ENCODE data around the gene GABRB1. TPM values are rescaled to one million over a fixed set of nuclear protein-coding genes. Genes with fewer than 3 reads are reported as not detected.

GABRB1 gene
- total and polyA plus RNA-seq, 12 donors = 0.22 to 0.69 (median 0.48) TPM; not detected in 8

GRCh38 chr4:47383829-47384427, 352.6 kb downstream of the GABRB1 start:
- Histone ChIP-seq H3K36me3 (replicated peaks in 1 of 2) (no peaks in the 10 kb centered on the region), H3K27ac (no peak overlapping the region), H3K9me3 (replicated peaks in 1 of 3) (no peaks in the 10 kb centered on the region), H3K4me3 (no peak overlapping the region), H3K4me1 (replicated peaks in 1 of 2) (peaks cover 0 to 5% of the 10 kb centered on the region in 2 donors), H3K27me3 (no peaks in the 10 kb centered on the region)
- TF ChIP-seq CTCF (IDR thresholded peaks at IDR 0.05) (peak; percentile 41 to 67 (median 55)), POLR2A (IDR thresholded peaks at IDR 0.05) (no peak)
- intact Hi-C loops (cut with DNase I) = loop anchor here in 1 of 2 donors (10.0 kb wide), 1 partner anchor 539 kb away; no protein-coding TSS in a partner anchor
- DNase-seq = no peak
- 2 to 5% (median 4%) methylated on average over 4 of the region's 4 CpGs for WGBS, 4 donors

DNA sequence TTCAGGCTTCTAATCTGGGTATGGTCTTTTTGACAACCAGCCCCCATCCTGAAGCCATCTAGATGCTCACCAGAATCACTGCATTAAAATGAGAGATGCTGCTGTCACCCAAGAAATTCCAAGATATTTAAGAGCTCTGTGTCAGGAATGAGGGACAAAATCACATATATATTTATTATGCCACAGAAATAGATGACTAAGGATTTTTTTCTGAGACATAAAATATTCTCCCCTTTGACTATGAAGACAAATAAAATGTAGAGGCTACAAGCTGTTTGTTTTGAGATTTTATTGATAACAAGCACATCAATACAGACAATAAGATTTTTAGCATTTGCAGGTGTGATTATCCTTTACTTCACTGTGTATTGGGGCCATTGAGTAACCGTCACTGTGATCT, 354.8 kb downstream of the GABRB1 start:
- H3K36me3 ChIP-seq (replicated peaks in 1 of 2) = no peaks in the 10 kb centered on the region
- WGBS, 4 donors = 81 to 94% (median 87%) methylated on average over 1 of the region's 1 CpG
- H3K27ac ChIP-seq = no peak overlapping the region
- peaks cover 0 to 5% of the 10 kb centered on the region in 2 donors for H3K4me1 ChIP-seq (replicated peaks in 1 of 2)
- no peak for DNase-seq
- H3K9me3 ChIP-seq (replicated peaks in 1 of 3) = no peaks in the 10 kb centered on the region
- TF ChIP-seq CTCF (IDR thresholded peaks at IDR 0.05) (no peak), POLR2A (IDR thresholded peaks at IDR 0.05) (no peak)
- no peak overlapping the region for H3K4me3 ChIP-seq
- no peaks in the 10 kb centered on the region for H3K27me3 ChIP-seq
- intact Hi-C loops (cut with DNase I) = loop anchor here in 1 of 2 donors (10.0 kb wide), 1 partner anchor 541 kb away; no protein-coding TSS in a partner anchor

DNA sequence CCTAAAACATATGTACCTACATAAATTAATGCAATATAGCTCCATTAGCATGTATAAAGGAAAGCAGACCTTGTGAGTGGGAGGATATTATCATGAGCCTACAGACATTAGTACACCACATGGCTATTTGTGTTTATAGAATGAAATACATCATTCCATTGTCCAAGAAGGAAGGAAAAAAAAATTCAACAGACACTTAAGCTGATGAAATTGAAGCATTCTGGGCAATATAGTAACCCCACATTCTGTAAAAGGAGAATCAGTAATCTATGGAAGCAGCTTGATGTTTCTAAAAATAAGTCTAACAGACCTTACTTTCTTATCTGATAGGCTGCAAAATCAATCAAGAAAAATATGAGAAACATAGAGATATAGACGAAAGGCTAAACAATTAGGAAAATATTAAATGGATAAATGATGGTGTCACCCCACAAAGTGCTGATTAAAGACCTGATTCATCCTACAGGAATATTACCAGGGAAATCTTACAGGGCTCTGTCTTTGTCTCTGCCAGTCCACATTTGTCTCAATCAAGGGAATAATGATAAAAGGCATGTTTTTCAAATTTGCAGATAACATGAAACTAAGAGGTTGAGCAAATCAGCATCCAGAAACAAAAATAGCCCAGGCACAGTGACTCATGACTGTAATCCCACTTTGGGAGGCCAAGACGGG, 355.3 kb downstream of the GABRB1 start:
- H3K27ac ChIP-seq = no peak overlapping the region
- H3K4me3 ChIP-seq = no peak overlapping the region
- TF ChIP-seq CTCF (IDR thresholded peaks at IDR 0.05) (no peak), POLR2A (IDR thresholded peaks at IDR 0.05) (no peak)
- H3K4me1 ChIP-seq (replicated peaks in 1 of 2) = peaks cover 0 to 5% of the 10 kb centered on the region in 2 donors
- H3K36me3 ChIP-seq (replicated peaks in 1 of 2) = no peaks in the 10 kb centered on the region
- DNase-seq = peak in 1 of 7 donors; percentile 1
- H3K27me3 ChIP-seq = no peaks in the 10 kb centered on the region
- no peaks in the 10 kb centered on the region for H3K9me3 ChIP-seq (replicated peaks in 1 of 3)
- 35 to 45% (median 39%) methylated on average over 2 of the region's 2 CpGs for WGBS, 4 donors
- intact Hi-C loops (cut with DNase I) = loop anchor here in 1 of 2 donors (10.0 kb wide), 1 partner anchor 542 kb away; no protein-coding TSS in a partner anchor

GRCh38 chr4:47390428-47391125, 359.2 kb downstream of the GABRB1 start:
- Histone ChIP-seq H3K27me3 (no peaks in the 10 kb centered on the region), H3K27ac (no peak overlapping the region), H3K36me3 (replicated peaks in 1 of 2) (no peaks in the 10 kb centered on the region), H3K4me1 (replicated peaks in 1 of 2) (peaks cover 0 to 5% of the 10 kb centered on the region in 2 donors), H3K4me3 (no peak overlapping the region), H3K9me3 (replicated peaks in 1 of 3) (no peaks in the 10 kb centered on the region)
- intact Hi-C loops (cut with DNase I) = no loop called here
- 80 to 89% (median 84%) methylated on average over 5 of the region's 5 CpGs for WGBS, 4 donors
- DNase-seq = no peak
- TF ChIP-seq POLR2A (IDR thresholded peaks at IDR 0.05) (no peak), CTCF (IDR thresholded peaks at IDR 0.05) (no peak)

All from adrenal gland (tissue), 12 donors.